ENCODE results near the gene KRTAP5-11. TPM values are rescaled to one million over a fixed set of nuclear protein-coding genes. Genes with fewer than 3 reads are reported as not detected.
"Not testable (repeated sequence)": the region's sequence is repeated elsewhere in the genome, so short reads cannot be mapped to it uniquely, and the experiment has no call there.

The KRTAP5-11 gene
- total and polyA plus RNA-seq, 2 of the 4 experiments (the other 2 are of a cell fraction) = not detected

DNA sequence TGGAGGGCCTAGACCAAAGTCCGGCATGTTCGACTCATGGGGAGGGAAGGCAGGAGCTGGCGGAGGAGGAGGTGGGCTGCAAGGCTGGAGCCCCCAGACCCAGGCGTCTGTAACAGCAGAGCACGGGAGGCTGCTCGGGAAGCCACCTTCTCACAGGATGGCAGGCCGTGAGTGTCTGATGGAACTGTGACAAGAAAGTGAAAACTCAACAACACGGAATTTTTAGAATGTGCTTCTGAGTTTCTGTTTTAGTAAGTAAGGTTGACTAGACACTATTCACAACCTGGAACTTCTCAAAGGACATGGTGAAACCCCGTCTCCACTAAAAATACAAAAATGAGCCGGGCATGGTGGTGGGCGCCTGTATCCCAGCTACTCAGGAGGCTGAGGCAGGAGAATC is 42.7 kb downstream of the KRTAP5-11 start:
- H2AK5ac ChIP-seq (ENCODE audit: low read depth, low read length); H2AK9ac ChIP-seq (replicated peaks; ENCODE audit: low read depth, low read length, poor library complexity); H3K56ac ChIP-seq (ENCODE audit: extremely low read depth, insufficient read depth, low read length); H4K20me1 ChIP-seq (ENCODE audit: insufficient read depth, low read length); POLR2A ChIA-PET (ENCODE audit: unreplicated experiment); H3K4me2 ChIP-seq (ENCODE audit: low read depth, low read length); H3K4me3 ChIP-seq (ENCODE audit: insufficient read depth, low read depth, low read length); H3K36me3 ChIP-seq (ENCODE audit: control insufficient read depth, insufficient read depth, low read length); H3K9me1 ChIP-seq (ENCODE audit: insufficient read depth, low read length); H2AFZ ChIP-seq (replicated peaks; ENCODE audit: low read length, poor library complexity); H3K18ac ChIP-seq (ENCODE audit: low read depth, low read length); H3K9me3 ChIP-seq (ENCODE audit: control insufficient read depth, insufficient read depth, low read length); H2BK120ac ChIP-seq (ENCODE audit: low read depth, low read length); H4K8ac ChIP-seq (ENCODE audit: low read depth in 2 of 2, low read length in 2 of 2); H3K27ac ChIP-seq (ENCODE audit: insufficient read depth, low read length); in situ Hi-C loops (cut with MboI; ENCODE audit: low sequenced_read_pairs); H3K4me1 ChIP-seq (ENCODE audit: control insufficient read depth, insufficient read depth, low read length); dilution Hi-C loops (cut with HindIII; ENCODE audit: low sequenced_read_pairs, unreplicated experiment); H4K91ac ChIP-seq (ENCODE audit: insufficient read depth, low read depth, low read length); H2BK20ac ChIP-seq (ENCODE audit: low read depth, low read length); H2BK15ac ChIP-seq (ENCODE audit: low read depth, low read length); CTCF ChIA-PET; intact Hi-C loops (cut with micrococcal nuclease); H3K23ac ChIP-seq (ENCODE audit: low read depth, low read length); H3K4ac ChIP-seq (ENCODE audit: low read depth, low read length); DNase-seq; H3K79me1 ChIP-seq (ENCODE audit: low read depth in 1 of 2, low read length in 2 of 2); H2BK5ac ChIP-seq (ENCODE audit: low read depth, low read length, poor library complexity, severe bottlenecking); H4K5ac ChIP-seq (ENCODE audit: low read depth, low read length); BruUV-seq (replicated peaks); ATAC-seq (ENCODE audit: low read depth); H3K9ac ChIP-seq (ENCODE audit: low read depth, low read length); H3K14ac ChIP-seq (replicated peaks; ENCODE audit: low read depth, low read length): not testable (repeated sequence)
- WGBS, 2 experiments (ENCODE audit: extremely low coverage in 2 of 2, insufficient read length in 1 of 2) = 91% methylated on average over 7 of the region's 11 CpGs; no CpG with 5 or more reads in 1 of the 2 experiments
- H3K27me3 ChIP-seq (ENCODE audit: control insufficient read depth, insufficient read depth, low read length) = peaks cover 14% of the 10 kb centered on the region

Data from IMR-90 (cell line).